Progenitor cell of endocrine pancreas (in vitro differentiated cells): ENCODE measurements around the gene RPP38. TPM values are rescaled to one million over a fixed set of nuclear protein-coding genes. Genes with fewer than 3 reads are reported as not detected.
A peak's percentile ranks its signal among the peaks of the same experiment; 100 is the strongest.

Experiments used
- DNase-seq: peaks from one replicate; pipeline ENCODE4 v3.0.0; 2021; ENCODE audit warnings: low spot score; ENCODE audit not compliant: unreplicated experiment
- H3K27ac Mint-ChIP-seq: 2 replicates; pipeline ENCODE4 v1.8.0; 2021; ENCODE audit warnings: mild to moderate bottlenecking, moderate library complexity, mixed read lengths
- H3K27me3 Mint-ChIP-seq: 2 replicates; pipeline ENCODE4 v1.8.0; 2021; ENCODE audit warnings: mixed read lengths
- H3K36me3 Mint-ChIP-seq: 2 replicates; pipeline ENCODE4 v1.8.0; 2022; ENCODE audit warnings: mixed read lengths; ENCODE audit not compliant: insufficient read depth
- H3K4me1 Mint-ChIP-seq: 2 replicates; pipeline ENCODE4 v1.8.0; 2021; ENCODE audit warnings: low read depth, mixed read lengths
- H3K4me3 Mint-ChIP-seq: 2 replicates; pipeline ENCODE4 v1.8.0; 2021; ENCODE audit warnings: low read depth, mild to moderate bottlenecking, moderate library complexity, mixed read lengths
- H3K9me3 Mint-ChIP-seq: 2 replicates; pipeline ENCODE4 v1.8.0; 2021; ENCODE audit warnings: low read depth, mixed read lengths
- total RNA-seq: library from RNA; stranded (reverse); gene quantifications from 2 replicates; pipeline ENCODE4 v1.2.1, GENCODE V29; 2021
- TF ChIP-seq, protein P1 (sequence below): fragments of 200-600 bp; sonication (generic); IDR thresholded peaks from one replicate; pipeline ENCODE4 v1.5.0; 2021; ENCODE audit warnings: antibody characterized with exemption, mild to moderate bottlenecking; ENCODE audit not compliant: unreplicated experiment

RPP38 gene
- total RNA-seq, 1 donor from 2014 or later, result 20.0 TPM

- peaks cover 16% of the 10 kb centered on the region for H3K36me3 Mint-ChIP-seq
These were observed 23.4 kb downstream of the RPP38 start for GRCh38 chr10:15120523-15120922.

DNA sequence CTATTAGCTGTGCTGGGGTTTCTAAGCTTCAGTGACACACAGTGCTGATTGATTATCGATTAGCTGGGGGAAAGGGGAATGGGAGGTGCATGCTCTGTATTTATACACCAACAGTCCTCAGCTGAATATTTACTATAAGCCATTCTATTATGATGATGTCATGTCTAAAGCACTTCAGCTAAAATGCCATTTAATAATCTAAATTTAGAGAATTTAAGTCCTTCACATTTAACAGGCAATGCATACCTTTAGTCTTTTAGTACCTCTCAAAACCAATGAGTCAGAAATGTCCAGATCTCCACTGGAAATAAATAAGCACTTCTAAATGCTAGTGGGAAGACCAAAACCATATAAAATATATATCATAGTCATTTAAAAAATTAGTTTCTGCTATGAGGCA is 24.6 kb downstream of the RPP38 start:
- DNase-seq, result no peak
- Mint-ChIP-seq H3K4me1 (no peaks in the 10 kb centered on the region), H3K4me3 (no peak overlapping the region), H3K27ac (no peak overlapping the region), H3K27me3 (no peaks in the 10 kb centered on the region), H3K9me3 (no peaks in the 10 kb centered on the region), H3K36me3 (peaks cover 20% of the 10 kb centered on the region)
- TF ChIP-seq, protein P1, sequence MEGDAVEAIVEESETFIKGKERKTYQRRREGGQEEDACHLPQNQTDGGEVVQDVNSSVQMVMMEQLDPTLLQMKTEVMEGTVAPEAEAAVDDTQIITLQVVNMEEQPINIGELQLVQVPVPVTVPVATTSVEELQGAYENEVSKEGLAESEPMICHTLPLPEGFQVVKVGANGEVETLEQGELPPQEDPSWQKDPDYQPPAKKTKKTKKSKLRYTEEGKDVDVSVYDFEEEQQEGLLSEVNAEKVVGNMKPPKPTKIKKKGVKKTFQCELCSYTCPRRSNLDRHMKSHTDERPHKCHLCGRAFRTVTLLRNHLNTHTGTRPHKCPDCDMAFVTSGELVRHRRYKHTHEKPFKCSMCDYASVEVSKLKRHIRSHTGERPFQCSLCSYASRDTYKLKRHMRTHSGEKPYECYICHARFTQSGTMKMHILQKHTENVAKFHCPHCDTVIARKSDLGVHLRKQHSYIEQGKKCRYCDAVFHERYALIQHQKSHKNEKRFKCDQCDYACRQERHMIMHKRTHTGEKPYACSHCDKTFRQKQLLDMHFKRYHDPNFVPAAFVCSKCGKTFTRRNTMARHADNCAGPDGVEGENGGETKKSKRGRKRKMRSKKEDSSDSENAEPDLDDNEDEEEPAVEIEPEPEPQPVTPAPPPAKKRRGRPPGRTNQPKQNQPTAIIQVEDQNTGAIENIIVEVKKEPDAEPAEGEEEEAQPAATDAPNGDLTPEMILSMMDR, result no peak

More at GRCh38 chr10:15120523-15120922, 23.4 kb downstream of the RPP38 start:
- no peak overlapping the region for H3K4me3 Mint-ChIP-seq
- H3K4me1 Mint-ChIP-seq, result no peaks in the 10 kb centered on the region
- DNase-seq, result no peak
- no peak overlapping the region for H3K27ac Mint-ChIP-seq
- no peaks in the 10 kb centered on the region for H3K9me3 Mint-ChIP-seq
- H3K27me3 Mint-ChIP-seq, result no peaks in the 10 kb centered on the region
- TF ChIP-seq, protein P1, result no peak

GRCh38 chr10:15122477-15123030 is 25.4 kb downstream of the RPP38 start:
- no peak overlapping the region for H3K27ac Mint-ChIP-seq
- no peaks in the 10 kb centered on the region for H3K9me3 Mint-ChIP-seq
- no peaks in the 10 kb centered on the region for H3K27me3 Mint-ChIP-seq
- H3K4me1 Mint-ChIP-seq, result no peaks in the 10 kb centered on the region
- TF ChIP-seq, protein P1, result no peak
- DNase-seq, result no peak
- peaks cover 20% of the 10 kb centered on the region for H3K36me3 Mint-ChIP-seq
- H3K4me3 Mint-ChIP-seq, result no peak overlapping the region

DNA sequence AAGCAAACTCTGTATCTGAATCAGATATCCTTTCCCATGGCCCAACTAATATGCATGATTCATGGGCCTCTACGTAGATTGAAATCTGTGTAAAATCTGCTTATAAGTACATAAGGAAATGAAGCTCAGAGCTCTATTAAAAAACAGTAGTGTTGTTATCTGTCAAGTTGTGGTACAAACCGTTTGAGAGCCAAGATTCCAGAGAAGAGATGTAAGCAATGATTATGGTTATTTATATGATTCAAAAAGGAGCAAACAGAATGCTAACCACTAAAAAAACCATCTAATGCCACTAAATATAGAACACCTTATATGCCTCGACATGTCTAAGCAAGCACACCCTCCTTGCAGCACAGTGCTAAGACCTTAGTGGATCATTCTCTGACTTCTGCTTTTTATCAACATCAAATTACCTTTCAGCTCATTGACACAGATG is 26.6 kb downstream of the RPP38 start:
- Mint-ChIP-seq H3K36me3 (peaks cover 27% of the 10 kb centered on the region), H3K4me1 (no peaks in the 10 kb centered on the region), H3K27ac (peak overlapping the region; percentile 41), H3K27me3 (no peaks in the 10 kb centered on the region), H3K9me3 (peaks cover 2% of the 10 kb centered on the region), H3K4me3 (no peak overlapping the region)
- DNase-seq, result no peak
- TF ChIP-seq, protein P1, result no peak

- TF ChIP-seq, protein P1, result no peak
- Mint-ChIP-seq H3K36me3 (peaks cover 26% of the 10 kb centered on the region), H3K27me3 (no peaks in the 10 kb centered on the region), H3K4me3 (no peak overlapping the region), H3K27ac (peak overlapping the region; percentile 41), H3K4me1 (no peaks in the 10 kb centered on the region), H3K9me3 (peaks cover 2% of the 10 kb centered on the region)
- DNase-seq, result no peak
These were observed 27.0 kb downstream of the RPP38 start for GRCh38 chr10:15124190-15124589.
